ENCODE measurements around the gene BCAR3. TPM values are rescaled to one million over a fixed set of nuclear protein-coding genes. Genes with fewer than 3 reads are reported as not detected.
"Not testable (repeated sequence)": the region's sequence is repeated elsewhere in the genome, so short reads cannot be mapped to it uniquely, and the experiment has no call there.

Gene BCAR3
- total RNA-seq, 3 donors from 2014 or later = 26.7 to 42.7 (median 30.2) TPM

DNA sequence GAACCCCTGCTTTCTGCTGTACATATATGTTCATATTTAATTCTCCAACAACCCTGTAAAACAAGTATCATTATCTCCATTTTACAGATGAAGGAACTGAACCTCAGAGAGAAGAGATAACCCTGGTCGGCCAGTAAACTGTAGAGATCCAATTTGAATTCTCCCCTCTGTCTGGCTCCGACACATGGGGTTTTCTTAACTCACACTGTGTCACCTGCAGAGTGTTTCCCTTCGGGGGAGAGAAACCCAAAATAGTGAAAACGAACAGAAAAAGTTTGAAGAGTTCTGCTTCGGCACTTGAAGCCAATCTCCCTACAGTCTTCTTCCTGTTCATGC lies 17.4 kb upstream of the BCAR3 start:
- TF ChIP-seq, protein P1, sequence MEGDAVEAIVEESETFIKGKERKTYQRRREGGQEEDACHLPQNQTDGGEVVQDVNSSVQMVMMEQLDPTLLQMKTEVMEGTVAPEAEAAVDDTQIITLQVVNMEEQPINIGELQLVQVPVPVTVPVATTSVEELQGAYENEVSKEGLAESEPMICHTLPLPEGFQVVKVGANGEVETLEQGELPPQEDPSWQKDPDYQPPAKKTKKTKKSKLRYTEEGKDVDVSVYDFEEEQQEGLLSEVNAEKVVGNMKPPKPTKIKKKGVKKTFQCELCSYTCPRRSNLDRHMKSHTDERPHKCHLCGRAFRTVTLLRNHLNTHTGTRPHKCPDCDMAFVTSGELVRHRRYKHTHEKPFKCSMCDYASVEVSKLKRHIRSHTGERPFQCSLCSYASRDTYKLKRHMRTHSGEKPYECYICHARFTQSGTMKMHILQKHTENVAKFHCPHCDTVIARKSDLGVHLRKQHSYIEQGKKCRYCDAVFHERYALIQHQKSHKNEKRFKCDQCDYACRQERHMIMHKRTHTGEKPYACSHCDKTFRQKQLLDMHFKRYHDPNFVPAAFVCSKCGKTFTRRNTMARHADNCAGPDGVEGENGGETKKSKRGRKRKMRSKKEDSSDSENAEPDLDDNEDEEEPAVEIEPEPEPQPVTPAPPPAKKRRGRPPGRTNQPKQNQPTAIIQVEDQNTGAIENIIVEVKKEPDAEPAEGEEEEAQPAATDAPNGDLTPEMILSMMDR (IDR thresholded peaks at IDR 0.05) = no peak
- TF ChIP-seq POLR2AphosphoS5 (IDR thresholded peaks at IDR 0.05) (no peak), POLR2A (IDR thresholded peaks at IDR 0.05) (no peak)
- intact Hi-C loops (cut with DNase I; ENCODE audit: low total_unique reads) = no loop called here
- H3K36me3 ChIP-seq = no peaks in the 10 kb centered on the region
- no peaks in the 10 kb centered on the region for H3K9me3 ChIP-seq
- H3K27me3 ChIP-seq = no peaks in the 10 kb centered on the region
- no peaks in the 10 kb centered on the region for H3K4me1 ChIP-seq
- H3K27ac ChIP-seq = no peak overlapping the region
- no peak for DNase-seq (ENCODE audit: low spot score in 2 of 2)
- no peak overlapping the region for H3K4me3 ChIP-seq

DNA sequence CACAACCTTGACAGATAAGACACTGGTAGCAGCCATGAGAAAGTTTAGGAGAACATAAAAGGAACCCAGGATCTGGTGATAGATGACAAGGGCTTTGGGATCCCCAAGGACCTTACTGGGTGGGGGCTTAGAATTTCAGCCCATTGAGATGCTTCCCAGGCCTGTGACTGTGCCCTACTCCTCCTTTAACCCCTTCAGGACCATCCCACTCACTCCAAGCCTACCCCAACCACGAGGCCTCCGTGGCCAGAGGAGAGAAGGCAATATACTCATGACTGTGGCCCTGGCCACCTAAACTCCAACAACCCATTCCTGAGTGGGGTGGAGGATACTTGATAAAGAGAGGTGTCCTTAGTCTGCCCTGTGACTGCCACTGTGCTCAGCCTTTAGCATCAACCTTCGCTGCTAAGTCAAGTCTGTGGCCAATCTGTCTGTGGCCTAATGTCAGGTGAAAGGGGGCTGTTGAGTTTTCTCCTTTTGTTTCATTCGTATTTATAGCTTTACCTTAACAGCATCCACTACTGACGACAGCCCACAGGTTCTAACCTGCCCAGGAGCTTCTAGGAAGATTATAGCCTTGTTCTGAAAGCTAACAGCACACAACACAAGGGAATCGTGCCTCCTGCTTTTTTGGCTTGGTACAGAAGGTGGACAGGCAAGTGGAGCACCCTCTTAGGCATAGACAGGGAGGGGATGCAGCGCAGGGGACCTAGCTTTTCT lies 16.9 kb upstream of the BCAR3 start:
- H3K4me1 ChIP-seq = no peaks in the 10 kb centered on the region
- no peak for TF ChIP-seq POLR2A (IDR thresholded peaks at IDR 0.05)
- no peak for TF ChIP-seq POLR2AphosphoS5 (IDR thresholded peaks at IDR 0.05)
- TF ChIP-seq, protein P1 (IDR thresholded peaks at IDR 0.05) = no peak
- no peak overlapping the region for H3K27ac ChIP-seq
- intact Hi-C loops (cut with DNase I; ENCODE audit: low total_unique reads) = no loop called here
- H3K27me3 ChIP-seq = no peaks in the 10 kb centered on the region
- no peak overlapping the region for H3K4me3 ChIP-seq
- no peaks in the 10 kb centered on the region for H3K9me3 ChIP-seq
- no peak for DNase-seq (ENCODE audit: low spot score in 2 of 2)
- no peaks in the 10 kb centered on the region for H3K36me3 ChIP-seq

DNA sequence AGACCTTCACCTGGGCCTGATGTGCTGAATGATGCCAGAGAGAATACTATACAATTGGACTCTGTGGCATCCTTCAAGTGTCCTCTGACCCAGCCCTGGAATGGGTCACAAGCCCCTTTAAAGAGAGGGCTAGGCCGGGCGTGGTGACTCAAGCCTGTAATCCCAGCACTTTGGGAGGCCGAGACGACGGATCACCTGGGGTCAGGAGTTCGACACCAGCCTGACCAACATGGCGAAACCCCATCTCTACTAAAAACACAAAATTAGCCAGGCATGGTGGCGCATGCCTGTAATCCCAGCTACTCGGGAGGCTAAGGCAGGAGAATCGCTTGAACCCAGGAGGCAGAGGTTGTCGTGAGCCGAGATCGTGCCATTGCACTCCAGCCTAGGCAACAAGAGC lies 15.9 kb upstream of the BCAR3 start:
- H3K4me3 ChIP-seq; DNase-seq (ENCODE audit: low spot score in 2 of 2); H3K27ac ChIP-seq; H3K9me3 ChIP-seq; H3K27me3 ChIP-seq; H3K4me1 ChIP-seq; intact Hi-C loops (cut with DNase I; ENCODE audit: low total_unique reads); H3K36me3 ChIP-seq: not testable (repeated sequence)

DNA sequence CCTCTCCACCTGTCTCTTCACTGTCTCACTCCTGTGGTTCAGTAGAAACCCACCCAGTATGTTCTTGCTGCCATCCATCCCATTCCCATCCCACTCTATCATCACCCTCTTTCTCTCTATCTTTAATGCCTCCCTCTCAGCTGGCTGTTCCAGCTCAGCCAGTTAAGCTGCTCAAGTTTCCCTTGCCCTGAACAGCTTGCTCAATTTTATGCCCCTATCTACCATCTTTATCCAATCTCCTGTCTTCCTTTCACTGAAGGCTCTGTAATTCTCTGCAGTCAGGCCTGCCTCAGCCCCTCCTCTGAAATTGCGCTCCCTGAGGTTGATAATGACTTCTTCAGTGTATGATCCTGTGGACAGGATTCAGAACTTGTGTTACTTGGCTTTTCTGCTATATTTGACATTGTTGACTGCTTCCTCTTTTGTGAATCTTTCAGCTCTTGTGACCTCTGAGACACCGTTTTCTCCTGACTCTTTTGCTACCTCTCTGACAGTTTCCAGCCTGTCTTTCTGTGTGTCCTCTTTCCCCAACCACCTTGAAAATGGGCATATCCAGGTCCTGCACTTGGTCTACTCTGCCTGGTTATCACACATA lies 13.9 kb upstream of the BCAR3 start:
- Histone ChIP-seq H3K9me3 (no peaks in the 10 kb centered on the region), H3K4me1 (no peaks in the 10 kb centered on the region), H3K27me3 (no peaks in the 10 kb centered on the region), H3K4me3 (no peak overlapping the region), H3K27ac (no peak overlapping the region), H3K36me3 (no peaks in the 10 kb centered on the region)
- no peak for DNase-seq (ENCODE audit: low spot score in 2 of 2)
- intact Hi-C loops (cut with DNase I; ENCODE audit: low total_unique reads) = no loop called here
- TF ChIP-seq POLR2A (IDR thresholded peaks at IDR 0.05) (no peak), POLR2AphosphoS5 (IDR thresholded peaks at IDR 0.05) (no peak)
- TF ChIP-seq, protein P1 (IDR thresholded peaks at IDR 0.05) = no peak

DNA sequence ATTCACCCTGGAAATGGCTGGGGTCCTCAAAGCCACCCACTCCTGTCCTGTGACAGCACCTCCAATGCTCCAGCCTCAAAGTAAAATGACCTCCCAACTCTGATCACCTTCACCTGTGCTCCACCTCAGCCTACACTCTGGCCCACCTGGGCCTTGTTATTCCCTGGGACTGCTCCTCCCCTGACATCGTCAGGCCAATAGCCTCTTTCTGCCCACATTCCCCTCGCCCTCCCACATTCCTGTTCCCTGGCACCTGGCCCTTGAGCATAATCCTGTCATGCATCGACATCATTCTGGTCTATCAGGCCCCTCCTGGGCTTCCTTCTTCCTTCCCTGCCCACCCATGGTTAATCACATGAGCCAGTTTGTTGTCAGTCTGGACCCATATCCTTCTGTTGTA lies 13.2 kb upstream of the BCAR3 start:
- Histone ChIP-seq H3K4me3 (no peak overlapping the region), H3K36me3 (no peaks in the 10 kb centered on the region), H3K4me1 (no peaks in the 10 kb centered on the region), H3K9me3 (no peaks in the 10 kb centered on the region), H3K27ac (no peak overlapping the region), H3K27me3 (no peaks in the 10 kb centered on the region)
- intact Hi-C loops (cut with DNase I; ENCODE audit: low total_unique reads) = no loop called here
- TF ChIP-seq POLR2A (IDR thresholded peaks at IDR 0.05) = no peak
- TF ChIP-seq POLR2AphosphoS5 (IDR thresholded peaks at IDR 0.05) = no peak
- TF ChIP-seq, protein P1 (IDR thresholded peaks at IDR 0.05) = no peak
- no peak for DNase-seq (ENCODE audit: low spot score in 2 of 2)
